ENCODE data around the gene FAR2.
"Not testable (repeated sequence)": the region's sequence is repeated elsewhere in the genome, so short reads cannot be mapped to it uniquely, and the experiment has no call there.

Gene FAR2

GRCh38 chr12:29138256-29138655, 10.8 kb upstream of the FAR2 start:
- not testable (repeated sequence) for H3K4me3 ChIP-seq (ENCODE audit: low read length); H3K36me3 ChIP-seq (ENCODE audit: insufficient read depth, low read depth, low read length); H3K9ac ChIP-seq (ENCODE audit: low read depth, low read length); H3K27ac ChIP-seq (ENCODE audit: low read length); H3K27me3 ChIP-seq (ENCODE audit: insufficient read depth, low read length); H3K4me1 ChIP-seq (ENCODE audit: insufficient read depth, low read length); H3K9me3 ChIP-seq (ENCODE audit: insufficient read depth, low read depth, low read length)

DNA sequence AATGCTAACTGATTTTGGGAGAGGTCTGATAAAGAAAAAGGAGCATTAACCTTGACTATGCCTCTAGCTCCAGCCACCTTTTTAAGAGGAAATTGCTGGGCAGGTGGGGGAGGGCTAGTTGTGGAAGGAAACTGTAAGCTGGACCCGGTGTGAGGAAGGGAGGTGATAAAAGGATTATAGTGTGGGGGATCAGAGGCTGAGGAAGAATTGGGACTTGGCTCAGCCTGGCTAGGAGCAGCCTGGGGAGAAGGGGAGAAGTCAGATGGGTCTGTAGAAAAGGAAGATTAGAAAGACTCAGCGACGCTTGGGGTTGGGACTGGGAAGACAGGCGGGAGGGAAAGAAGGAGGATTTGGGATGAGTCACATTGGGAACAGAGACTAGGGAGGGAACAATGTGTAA, 10.2 kb upstream of the FAR2 start:
- H3K4me1 ChIP-seq (ENCODE audit: insufficient read depth, low read length); H3K36me3 ChIP-seq (ENCODE audit: insufficient read depth, low read depth, low read length); H3K4me3 ChIP-seq (ENCODE audit: low read length); H3K9ac ChIP-seq (ENCODE audit: low read depth, low read length); H3K27ac ChIP-seq (ENCODE audit: low read length); H3K9me3 ChIP-seq (ENCODE audit: insufficient read depth, low read depth, low read length); H3K27me3 ChIP-seq (ENCODE audit: insufficient read depth, low read length): not testable (repeated sequence)

DNA sequence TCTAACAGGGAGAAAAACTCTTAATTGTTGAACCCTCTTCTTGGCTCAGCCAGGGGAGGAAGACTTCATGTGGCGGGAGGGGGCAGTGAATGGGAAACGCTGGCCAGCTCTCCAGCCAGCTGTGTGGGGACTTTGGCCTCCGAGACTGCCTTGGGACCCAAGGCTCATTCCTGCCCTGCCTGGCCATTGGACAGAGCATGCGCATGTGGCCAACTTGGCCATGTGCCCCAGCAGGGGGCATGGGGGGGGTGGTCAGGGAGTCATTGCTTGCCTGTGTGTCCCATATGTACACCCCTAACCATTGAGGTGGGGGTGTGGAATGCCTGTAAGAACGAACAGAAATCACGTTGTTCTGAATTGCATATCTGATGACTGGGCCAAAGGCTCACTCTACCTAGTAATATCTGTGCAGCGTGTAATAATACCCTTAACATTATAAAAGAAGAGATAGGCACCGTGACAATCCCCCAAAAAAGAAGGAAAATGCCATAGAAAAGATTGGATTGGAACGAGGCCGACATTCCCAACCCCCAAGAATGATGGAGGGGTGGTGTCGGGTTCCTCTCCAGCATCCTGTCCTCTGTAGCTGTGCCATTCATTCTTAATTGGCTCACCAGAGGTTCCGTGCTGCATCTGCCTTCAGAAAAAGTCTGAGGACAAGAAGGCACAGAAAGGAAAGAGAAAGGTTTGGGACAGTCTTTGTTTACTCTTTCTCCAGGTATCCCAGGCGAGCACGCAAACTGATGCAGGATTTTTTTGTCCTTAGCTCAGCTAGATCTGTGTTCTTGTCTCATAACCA, 3.5 kb upstream of the FAR2 start:
- no peaks in the 10 kb centered on the region for H3K36me3 ChIP-seq (ENCODE audit: insufficient read depth, low read depth, low read length)
- peaks cover 8% of the 10 kb centered on the region; the same call in 1 of the 2 replicates for H3K9me3 ChIP-seq (ENCODE audit: insufficient read depth, low read depth, low read length)
- H3K4me3 ChIP-seq (ENCODE audit: low read length): no peak overlapping the region
- H3K27me3 ChIP-seq (ENCODE audit: insufficient read depth, low read length): peaks cover 26% of the 10 kb centered on the region
- H3K27ac ChIP-seq (ENCODE audit: low read length): no peak overlapping the region
- H3K9ac ChIP-seq (ENCODE audit: low read depth, low read length): no peak overlapping the region
- H3K4me1 ChIP-seq (ENCODE audit: insufficient read depth, low read length): peaks cover 6% of the 10 kb centered on the region; the same call in 1 of the 2 replicates

DNA sequence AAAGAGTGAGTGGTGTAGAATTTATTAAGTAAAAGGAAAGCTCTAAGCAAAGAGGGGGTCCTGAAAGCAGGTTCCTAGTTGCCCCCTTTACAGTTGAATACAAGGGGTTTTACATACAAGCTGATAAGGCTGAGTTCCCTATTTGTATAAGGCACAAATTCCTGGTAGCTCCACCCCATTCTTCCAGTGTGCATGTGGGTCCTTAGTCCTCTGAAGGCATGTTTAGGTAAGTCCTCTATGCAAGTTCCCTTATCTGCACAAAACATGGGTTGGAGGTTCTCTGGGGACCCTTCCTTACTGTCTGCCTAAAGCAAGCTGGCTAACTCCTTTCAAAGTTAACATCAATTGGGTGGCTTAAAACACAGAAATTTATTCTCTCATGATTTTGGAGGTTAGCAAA, 2.9 kb upstream of the FAR2 start:
- Histone ChIP-seq H3K9me3 (ENCODE audit: insufficient read depth, low read depth, low read length) (peaks cover 7% of the 10 kb centered on the region; the same call in 1 of the 2 replicates), H3K4me3 (ENCODE audit: low read length) (no peak overlapping the region), H3K4me1 (ENCODE audit: insufficient read depth, low read length) (peaks cover 6% of the 10 kb centered on the region; the same call in 1 of the 2 replicates), H3K9ac (ENCODE audit: low read depth, low read length) (no peak overlapping the region), H3K27ac (ENCODE audit: low read length) (no peak overlapping the region), H3K36me3 (ENCODE audit: insufficient read depth, low read depth, low read length) (no peaks in the 10 kb centered on the region), H3K27me3 (ENCODE audit: insufficient read depth, low read length) (peaks cover 26% of the 10 kb centered on the region)

GRCh38 chr12:29147731-29148595, 1.1 kb upstream of the FAR2 start:
- H3K4me3 ChIP-seq (ENCODE audit: low read length): peak overlapping the region; percentile 78
- H3K9me3 ChIP-seq (ENCODE audit: insufficient read depth, low read depth, low read length): no peaks in the 10 kb centered on the region
- H3K27me3 ChIP-seq (ENCODE audit: insufficient read depth, low read length): peaks cover 26% of the 10 kb centered on the region
- no peak overlapping the region for H3K27ac ChIP-seq (ENCODE audit: low read length)
- H3K9ac ChIP-seq (ENCODE audit: low read depth, low read length): peak overlapping the region; percentile 90
- H3K36me3 ChIP-seq (ENCODE audit: insufficient read depth, low read depth, low read length): no peaks in the 10 kb centered on the region
- peaks cover 14% of the 10 kb centered on the region for H3K4me1 ChIP-seq (ENCODE audit: insufficient read depth, low read length)

DNA sequence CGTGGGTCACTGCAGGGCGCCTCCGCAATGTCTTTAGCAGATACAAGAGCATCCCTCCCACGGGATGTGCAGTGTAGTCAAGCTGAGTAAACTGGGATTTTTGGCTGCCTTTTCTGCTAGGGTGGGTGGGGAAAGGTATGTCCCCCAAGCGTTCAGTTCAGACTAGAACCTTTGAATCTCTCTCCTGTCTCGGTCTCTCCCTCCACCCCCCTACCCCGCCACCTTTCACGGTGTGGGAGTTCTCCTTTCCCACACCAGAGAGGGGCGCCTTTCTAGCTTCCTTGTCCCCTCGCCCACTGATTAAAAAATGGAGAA, 525 bp upstream of the FAR2 start:
- H3K4me1 ChIP-seq (ENCODE audit: insufficient read depth, low read length): peaks cover 18% of the 10 kb centered on the region
- peak overlapping the region; percentile 90 for H3K9ac ChIP-seq (ENCODE audit: low read depth, low read length)
- no peak overlapping the region for H3K27ac ChIP-seq (ENCODE audit: low read length)
- peaks cover 26% of the 10 kb centered on the region for H3K27me3 ChIP-seq (ENCODE audit: insufficient read depth, low read length)
- no peaks in the 10 kb centered on the region for H3K9me3 ChIP-seq (ENCODE audit: insufficient read depth, low read depth, low read length)
- peak overlapping the region; percentile 78 for H3K4me3 ChIP-seq (ENCODE audit: low read length)
- H3K36me3 ChIP-seq (ENCODE audit: insufficient read depth, low read depth, low read length): no peaks in the 10 kb centered on the region

DNA sequence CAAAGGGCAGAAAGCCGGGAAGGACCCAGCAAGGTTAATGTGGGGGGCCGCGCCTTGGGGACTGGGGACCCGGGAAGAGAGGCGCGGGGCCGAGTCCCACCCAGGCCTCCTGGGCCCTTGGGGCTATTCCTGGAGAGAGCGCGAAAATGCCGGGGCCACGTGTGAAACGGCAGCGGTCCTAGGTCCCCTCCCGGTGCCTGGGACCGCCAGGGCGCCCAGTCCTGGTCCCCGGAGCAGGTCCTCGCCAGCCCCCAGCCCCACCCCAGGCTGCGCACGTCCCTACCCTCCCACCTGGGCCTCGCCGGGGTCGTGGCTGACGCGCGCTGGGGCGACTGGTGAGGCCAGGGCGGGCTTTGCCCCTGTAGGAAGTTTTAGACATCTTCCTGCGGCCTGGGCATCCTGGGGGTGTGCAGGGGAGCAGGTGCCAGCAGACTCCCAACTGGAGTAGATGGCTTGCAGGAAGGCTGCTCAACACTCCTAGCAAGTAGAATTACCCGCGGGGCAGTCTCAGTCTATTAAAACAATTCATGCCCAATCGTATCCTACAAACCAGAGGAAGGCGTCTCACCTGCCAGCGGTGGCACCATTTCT, 708 bp downstream of the FAR2 start:
- no peaks in the 10 kb centered on the region for H3K36me3 ChIP-seq (ENCODE audit: insufficient read depth, low read depth, low read length)
- peaks cover 26% of the 10 kb centered on the region for H3K27me3 ChIP-seq (ENCODE audit: insufficient read depth, low read length)
- H3K4me3 ChIP-seq (ENCODE audit: low read length): peak overlapping the region; percentile 78; the same call in 1 of the 2 replicates
- peaks cover 20% of the 10 kb centered on the region for H3K4me1 ChIP-seq (ENCODE audit: insufficient read depth, low read length)
- H3K9me3 ChIP-seq (ENCODE audit: insufficient read depth, low read depth, low read length): no peaks in the 10 kb centered on the region
- no peak overlapping the region for H3K27ac ChIP-seq (ENCODE audit: low read length)
- peak overlapping the region; percentile 90 for H3K9ac ChIP-seq (ENCODE audit: low read depth, low read length)

- Histone ChIP-seq H3K4me3 (ENCODE audit: low read length) (peak overlapping the region; percentile 78; the same call in 1 of the 2 replicates), H3K27me3 (ENCODE audit: insufficient read depth, low read length) (peaks cover 26% of the 10 kb centered on the region), H3K9ac (ENCODE audit: low read depth, low read length) (no peak overlapping the region), H3K27ac (ENCODE audit: low read length) (no peak overlapping the region), H3K9me3 (ENCODE audit: insufficient read depth, low read depth, low read length) (no peaks in the 10 kb centered on the region), H3K4me1 (ENCODE audit: insufficient read depth, low read length) (peaks cover 20% of the 10 kb centered on the region), H3K36me3 (ENCODE audit: insufficient read depth, low read depth, low read length) (no peaks in the 10 kb centered on the region)
Measured at GRCh38 chr12:29150462-29150861, 1.4 kb downstream of the FAR2 start.

GRCh38 chr12:29152223-29152868, 3.3 kb downstream of the FAR2 start:
- Histone ChIP-seq H3K36me3 (ENCODE audit: insufficient read depth, low read depth, low read length) (no peaks in the 10 kb centered on the region), H3K9me3 (ENCODE audit: insufficient read depth, low read depth, low read length) (no peaks in the 10 kb centered on the region), H3K9ac (ENCODE audit: low read depth, low read length) (no peak overlapping the region), H3K4me1 (ENCODE audit: insufficient read depth, low read length) (peaks cover 20% of the 10 kb centered on the region), H3K27me3 (ENCODE audit: insufficient read depth, low read length) (peaks cover 26% of the 10 kb centered on the region), H3K27ac (ENCODE audit: low read length) (no peak overlapping the region), H3K4me3 (ENCODE audit: low read length) (no peak overlapping the region)

GRCh38 chr12:29152981-29153630, 4.0 kb downstream of the FAR2 start:
- Histone ChIP-seq H3K27me3 (ENCODE audit: insufficient read depth, low read length) (peaks cover 22% of the 10 kb centered on the region), H3K36me3 (ENCODE audit: insufficient read depth, low read depth, low read length) (no peaks in the 10 kb centered on the region), H3K4me3 (ENCODE audit: low read length) (no peak overlapping the region), H3K9ac (ENCODE audit: low read depth, low read length) (no peak overlapping the region), H3K9me3 (ENCODE audit: insufficient read depth, low read depth, low read length) (no peaks in the 10 kb centered on the region), H3K4me1 (ENCODE audit: insufficient read depth, low read length) (peaks cover 15% of the 10 kb centered on the region), H3K27ac (ENCODE audit: low read length) (no peak overlapping the region)

DNA sequence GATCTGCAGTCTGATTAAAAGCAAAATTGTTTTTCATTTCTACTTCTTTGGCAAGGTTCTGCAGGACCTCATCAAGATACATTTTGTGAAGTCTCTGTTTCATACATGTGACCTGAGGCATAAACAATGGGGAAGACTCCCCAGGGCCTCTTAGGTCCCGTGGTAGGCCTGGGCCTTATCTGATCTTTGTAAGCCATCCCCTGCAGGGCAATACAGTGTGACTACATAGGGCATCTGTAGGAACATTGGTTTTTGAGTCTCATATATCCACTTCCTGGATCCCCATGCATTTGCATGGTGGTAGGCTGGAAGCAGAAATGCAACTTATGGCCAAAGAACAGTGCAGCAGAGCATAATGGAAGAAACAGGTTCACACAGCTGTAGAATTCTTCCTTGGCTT, 6.0 kb downstream of the FAR2 start:
- Histone ChIP-seq H3K4me1 (ENCODE audit: insufficient read depth, low read length) (peaks cover 14% of the 10 kb centered on the region), H3K27ac (ENCODE audit: low read length) (no peak overlapping the region), H3K4me3 (ENCODE audit: low read length) (no peak overlapping the region), H3K9me3 (ENCODE audit: insufficient read depth, low read depth, low read length) (no peaks in the 10 kb centered on the region), H3K27me3 (ENCODE audit: insufficient read depth, low read length) (peaks cover 4% of the 10 kb centered on the region), H3K36me3 (ENCODE audit: insufficient read depth, low read depth, low read length) (no peaks in the 10 kb centered on the region), H3K9ac (ENCODE audit: low read depth, low read length) (no peak overlapping the region)
